Suprapubic skin (tissue), 4 donors: Measurements from ENCODE around the gene MYO18B. TPM values are rescaled to one million over a fixed set of nuclear protein-coding genes. Genes with fewer than 3 reads are reported as not detected.

Source experiments
- DNase-seq, 2 donors: peaks; one replicate each; pipeline ENCODE4 v3.0.0-alpha.2; 2019; ENCODE audit warnings: low spot score in 2 of 2
- H3K27ac ChIP-seq: fragments of 200-600 bp; sonication (generic); one replicate; pipeline ENCODE4 v1.5.1; 2019
- H3K27me3 ChIP-seq: fragments of 200-600 bp; sonication (generic); one replicate; pipeline ENCODE4 v1.5.1; 2019
- H3K36me3 ChIP-seq: fragments of 200-600 bp; sonication (generic); one replicate; pipeline ENCODE4 v1.5.1; 2019
- H3K4me1 ChIP-seq: fragments of 200-600 bp; sonication (generic); one replicate; pipeline ENCODE4 v1.5.1; 2019
- H3K4me3 ChIP-seq: fragments of 200-600 bp; sonication (generic); one replicate; pipeline ENCODE4 v1.5.1; 2019; ENCODE audit warnings: mild to moderate bottlenecking
- H3K9me3 ChIP-seq: fragments of 200-600 bp; sonication (generic); one replicate; pipeline ENCODE4 v1.5.1; 2019
- EP300 ChIP-seq: sonication (generic); formaldehyde crosslinking; IDR thresholded peaks from one replicate; pipeline ENCODE4 v1.6.1; 2017; ENCODE audit warnings: antibody characterized with exemption
- POLR2A ChIP-seq, 2 donors: fragments of 450-650 bp; IDR thresholded peaks; one replicate each; pipeline ENCODE4 v1.6.1; 2017; ENCODE audit warnings: antibody characterized with exemption in 2 of 2, mild to moderate bottlenecking in 2 of 2, moderate library complexity in 2 of 2
- POLR2AphosphoS5 ChIP-seq, 3 donors: sonication (generic); formaldehyde crosslinking; IDR thresholded peaks; one replicate each; pipeline ENCODE4 v1.6.1; 2017; ENCODE audit warnings: antibody characterized with exemption in 3 of 3
- WGBS: methylation state at CpG from one replicate; pipeline ENCODE4 v1.1.5; 2018; 5-methylcytosine and 5-hydroxymethylcytosine counted together
- total RNA-seq, 4 donors: library from RNA; depleted of rRNA; stranded (reverse); fragments of >200 nt; gene quantifications; one replicate each; pipeline ENCODE4 v1.1.0, GENCODE V29; 2016
- TF ChIP-seq, protein P1 (sequence below), 2 donors: fragments of 200-600 bp in 1 of 2; fragments of 450-650 bp in 1 of 2; sonication (generic) in 1 of 2; IDR thresholded peaks; one replicate each; pipeline ENCODE4 v1.5.1; 2016 to 2019; ENCODE audit warnings: antibody characterized with exemption in 2 of 2, mild to moderate bottlenecking in 1 of 2, moderate library complexity in 1 of 2

MYO18B gene
- total RNA-seq, 4 donors from 2014 or later, result 1.2 to 3.2 (median 1.7) TPM

DNA sequence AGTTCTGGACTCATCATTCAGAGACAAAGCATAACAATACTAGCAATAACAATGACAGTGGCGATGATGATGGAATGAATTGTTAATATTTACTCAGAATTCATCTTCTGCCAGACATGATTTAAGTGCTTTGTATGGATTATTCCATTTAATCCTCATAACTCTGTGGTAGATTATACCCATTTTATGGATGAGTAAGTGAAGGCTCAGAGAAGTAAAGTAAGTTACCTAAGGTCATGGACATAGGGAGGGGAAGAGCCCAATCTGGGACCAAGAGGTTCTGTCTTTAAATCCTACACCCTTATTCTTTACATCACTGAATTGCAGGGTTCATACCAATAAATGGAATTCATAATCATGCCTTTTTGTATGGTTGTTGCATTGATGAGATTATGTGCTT, 72.7 kb downstream of the MYO18B start:
- Histone ChIP-seq H3K9me3 (no peaks in the 10 kb centered on the region), H3K4me1 (no peaks in the 10 kb centered on the region), H3K4me3 (no peak overlapping the region), H3K27me3 (peaks cover 32% of the 10 kb centered on the region), H3K36me3 (no peaks in the 10 kb centered on the region), H3K27ac (no peak overlapping the region)
- DNase-seq, result no peak
- no peak for TF ChIP-seq EP300
- TF ChIP-seq, protein P1, sequence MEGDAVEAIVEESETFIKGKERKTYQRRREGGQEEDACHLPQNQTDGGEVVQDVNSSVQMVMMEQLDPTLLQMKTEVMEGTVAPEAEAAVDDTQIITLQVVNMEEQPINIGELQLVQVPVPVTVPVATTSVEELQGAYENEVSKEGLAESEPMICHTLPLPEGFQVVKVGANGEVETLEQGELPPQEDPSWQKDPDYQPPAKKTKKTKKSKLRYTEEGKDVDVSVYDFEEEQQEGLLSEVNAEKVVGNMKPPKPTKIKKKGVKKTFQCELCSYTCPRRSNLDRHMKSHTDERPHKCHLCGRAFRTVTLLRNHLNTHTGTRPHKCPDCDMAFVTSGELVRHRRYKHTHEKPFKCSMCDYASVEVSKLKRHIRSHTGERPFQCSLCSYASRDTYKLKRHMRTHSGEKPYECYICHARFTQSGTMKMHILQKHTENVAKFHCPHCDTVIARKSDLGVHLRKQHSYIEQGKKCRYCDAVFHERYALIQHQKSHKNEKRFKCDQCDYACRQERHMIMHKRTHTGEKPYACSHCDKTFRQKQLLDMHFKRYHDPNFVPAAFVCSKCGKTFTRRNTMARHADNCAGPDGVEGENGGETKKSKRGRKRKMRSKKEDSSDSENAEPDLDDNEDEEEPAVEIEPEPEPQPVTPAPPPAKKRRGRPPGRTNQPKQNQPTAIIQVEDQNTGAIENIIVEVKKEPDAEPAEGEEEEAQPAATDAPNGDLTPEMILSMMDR (IDR thresholded peaks at IDR 0.05), result no peak
- no peak for TF ChIP-seq POLR2A (IDR thresholded peaks at IDR 0.05)
- TF ChIP-seq POLR2AphosphoS5 (IDR thresholded peaks at IDR 0.05), result no peak
- WGBS, result 100% methylated on average over 1 of the region's 1 CpG

DNA sequence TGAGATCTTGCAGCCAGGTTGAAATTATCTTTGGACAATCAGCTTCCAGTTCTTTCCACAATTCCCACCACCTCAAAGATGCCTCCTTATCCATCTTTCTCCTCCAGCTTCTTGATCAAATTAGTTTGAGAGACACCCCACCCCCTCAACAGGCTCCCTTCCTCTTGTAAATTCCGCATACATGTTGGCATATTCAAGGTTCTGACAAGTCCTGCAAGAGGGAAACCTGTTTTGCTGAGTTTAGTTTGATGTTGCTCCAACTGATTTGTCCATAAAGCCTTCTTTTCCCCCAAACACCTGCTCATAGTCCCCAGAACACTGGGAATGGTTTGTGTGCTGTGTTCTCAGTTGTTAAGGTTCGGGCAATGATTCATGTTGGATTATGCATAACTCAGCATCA, 73.6 kb downstream of the MYO18B start:
- H3K36me3 ChIP-seq, result no peaks in the 10 kb centered on the region
- H3K4me3 ChIP-seq, result no peak overlapping the region
- TF ChIP-seq POLR2A (IDR thresholded peaks at IDR 0.05) (no peak), POLR2AphosphoS5 (IDR thresholded peaks at IDR 0.05) (no peak), EP300 (no peak)
- TF ChIP-seq, protein P1 (IDR thresholded peaks at IDR 0.05), result no peak
- 76% methylated on average over 2 of the region's 2 CpGs for WGBS
- no peaks in the 10 kb centered on the region for H3K4me1 ChIP-seq
- H3K9me3 ChIP-seq, result no peaks in the 10 kb centered on the region
- H3K27me3 ChIP-seq, result peaks cover 32% of the 10 kb centered on the region
- H3K27ac ChIP-seq, result no peak overlapping the region
- no peak for DNase-seq

DNA sequence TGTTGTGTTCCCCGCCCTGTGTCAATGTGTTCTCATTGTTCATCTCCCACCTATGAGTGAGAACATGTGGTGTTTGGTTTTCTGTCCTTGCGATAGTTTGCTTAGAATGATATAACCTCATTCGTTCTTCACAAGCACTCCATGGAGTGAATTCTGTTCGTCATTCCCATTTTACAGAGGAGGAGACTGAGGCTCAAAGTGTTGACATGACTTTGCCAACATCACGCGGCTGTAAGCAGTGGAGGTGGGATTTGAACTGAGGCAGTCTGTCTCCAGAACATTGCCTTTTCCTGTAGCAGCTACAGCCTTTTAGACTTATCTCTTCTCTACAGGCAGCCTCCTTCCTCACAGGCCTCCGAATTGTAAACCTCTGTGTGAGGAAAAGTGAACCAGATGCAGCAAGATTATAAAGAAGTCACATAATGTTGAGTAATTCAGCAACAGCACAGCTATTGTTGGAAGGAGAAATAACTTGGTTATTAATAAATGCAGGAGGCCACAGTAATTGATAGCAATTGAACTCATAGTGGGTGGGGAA, 74.6 kb downstream of the MYO18B start:
- H3K4me3 ChIP-seq, result no peak overlapping the region
- H3K36me3 ChIP-seq, result no peaks in the 10 kb centered on the region
- H3K27ac ChIP-seq, result no peak overlapping the region
- H3K4me1 ChIP-seq, result no peaks in the 10 kb centered on the region
- peaks cover 32% of the 10 kb centered on the region for H3K27me3 ChIP-seq
- DNase-seq, result no peak
- H3K9me3 ChIP-seq, result no peaks in the 10 kb centered on the region
- no peak for TF ChIP-seq POLR2AphosphoS5 (IDR thresholded peaks at IDR 0.05)
- TF ChIP-seq, protein P1 (IDR thresholded peaks at IDR 0.05), result no peak
- no peak for TF ChIP-seq POLR2A (IDR thresholded peaks at IDR 0.05)
- no peak for TF ChIP-seq EP300
- WGBS, result 82% methylated on average over 7 of the region's 7 CpGs

DNA sequence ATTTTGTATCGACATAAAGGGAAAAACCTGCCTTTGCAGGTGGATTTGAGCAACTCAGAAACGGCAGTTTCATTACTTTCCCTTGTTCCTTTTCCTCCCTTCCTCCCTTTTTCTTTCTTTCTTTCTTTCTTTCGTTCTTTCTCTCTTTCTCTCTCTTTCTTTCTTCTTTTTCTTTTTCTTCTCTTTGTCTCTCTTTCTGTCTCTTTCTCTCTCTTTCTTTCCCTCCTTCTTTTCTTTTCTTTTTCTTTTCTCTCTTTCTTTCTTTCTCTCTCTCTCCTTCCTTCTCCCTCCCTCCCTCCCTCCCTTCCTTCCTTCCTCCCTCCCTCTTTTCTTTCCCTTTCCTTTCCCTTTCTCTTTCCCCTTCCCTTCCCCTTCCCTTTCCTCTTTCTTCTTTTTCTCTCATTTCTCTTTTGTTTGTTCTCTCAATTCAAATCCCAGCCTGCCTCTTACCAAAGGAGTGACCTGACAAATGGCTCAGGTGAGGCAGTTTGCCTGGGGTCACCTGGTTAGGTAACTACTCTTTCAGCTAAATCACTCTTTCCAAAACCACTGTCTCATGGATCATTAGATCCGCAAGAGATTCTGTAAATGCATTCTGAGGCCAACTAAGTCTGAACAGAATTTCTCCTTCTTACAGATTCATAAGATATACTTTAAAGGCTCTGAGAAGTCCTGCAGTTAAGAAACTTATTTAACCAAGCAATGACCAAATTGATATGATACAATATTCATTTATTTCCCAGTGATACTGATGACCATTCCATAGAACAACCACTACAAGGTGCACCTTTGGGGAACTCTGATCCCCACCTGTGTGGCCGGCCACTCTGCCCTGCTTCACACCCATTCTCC, 75.3 kb downstream of the MYO18B start:
- no peaks in the 10 kb centered on the region for H3K36me3 ChIP-seq
- WGBS, result 84% methylated on average over 5 of the region's 5 CpGs
- H3K9me3 ChIP-seq, result no peaks in the 10 kb centered on the region
- H3K27ac ChIP-seq, result no peak overlapping the region
- TF ChIP-seq, protein P1 (IDR thresholded peaks at IDR 0.05), result no peak
- no peak for TF ChIP-seq POLR2AphosphoS5 (IDR thresholded peaks at IDR 0.05)
- DNase-seq, result no peak
- H3K4me1 ChIP-seq, result no peaks in the 10 kb centered on the region
- no peak overlapping the region for H3K4me3 ChIP-seq
- peaks cover 32% of the 10 kb centered on the region for H3K27me3 ChIP-seq

DNA sequence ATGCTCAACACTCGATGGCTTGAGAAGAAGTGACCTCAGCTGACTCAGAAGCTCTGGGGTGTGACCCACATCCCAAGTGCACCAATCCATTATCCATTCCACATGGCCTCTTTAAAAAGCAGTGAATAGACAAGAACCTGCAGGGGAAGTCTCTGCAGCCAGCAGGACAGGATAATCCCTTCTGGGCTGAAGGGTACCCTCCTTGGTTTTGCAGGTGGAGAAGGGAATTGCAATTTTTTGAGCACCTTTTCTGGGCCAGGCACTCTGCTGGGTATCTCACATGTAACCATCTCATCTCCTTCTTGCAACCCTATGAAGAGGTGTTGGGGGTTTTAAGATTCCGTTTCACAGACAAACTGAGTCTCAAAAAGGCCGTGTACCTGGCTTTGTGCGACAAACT, 76.6 kb downstream of the MYO18B start:
- no peak for TF ChIP-seq EP300
- no peak for TF ChIP-seq POLR2AphosphoS5 (IDR thresholded peaks at IDR 0.05)
- TF ChIP-seq, protein P1 (IDR thresholded peaks at IDR 0.05), result no peak
- no peak for TF ChIP-seq POLR2A (IDR thresholded peaks at IDR 0.05)
- H3K4me3 ChIP-seq, result no peak overlapping the region
- no peaks in the 10 kb centered on the region for H3K36me3 ChIP-seq
- no peaks in the 10 kb centered on the region for H3K4me1 ChIP-seq
- peaks cover 32% of the 10 kb centered on the region for H3K27me3 ChIP-seq
- WGBS, result 84% methylated on average over 4 of the region's 4 CpGs
- H3K9me3 ChIP-seq, result no peaks in the 10 kb centered on the region
- H3K27ac ChIP-seq, result no peak overlapping the region
- no peak for DNase-seq
